ENCODE results near the gene SYMPK.
A peak's percentile ranks its signal among the peaks of the same experiment; 100 is the strongest.

SYMPK gene

GRCh38 chr19:45862564-45863334 is at the start of gene SYMPK:
Gene SYMPK, minus strand, starts transcription at chr19:45863147. Its CDS starts 8,652 bp downstream, at chr19:45854495.
- Mint-ChIP-seq H3K4me3 (peak within 1 kb of the TSS; percentile 90 to 91), H3K9me3 (no peaks in the 10 kb centered on the region), H3K4me1 (peaks cover 20 to 31% of the 10 kb centered on the region in 2 donors), H3K36me3 (peaks cover 16 to 26% of the 10 kb centered on the region in 2 donors), H3K27ac (peak within 1 kb of the TSS; percentile 96), H3K27me3 (peaks cover 26 to 34% of the 10 kb centered on the region in 2 donors)
- peak; percentile 94 to 96 for ATAC-seq (replicated peaks)
- peak; percentile 99 for DNase-seq

GRCh38 chr19:45911291-45911690 is 48.3 kb upstream of the SYMPK start:
- Mint-ChIP-seq H3K9me3 (no peaks in the 10 kb centered on the region), H3K27ac (no peak overlapping the region), H3K4me3 (no peak overlapping the region), H3K27me3 (peaks cover 47 to 61% of the 10 kb centered on the region in 2 donors), H3K36me3 (no peaks in the 10 kb centered on the region), H3K4me1 (no peaks in the 10 kb centered on the region)
- no peak for DNase-seq
- ATAC-seq (replicated peaks) = no peak

- Mint-ChIP-seq H3K27ac (no peak overlapping the region), H3K36me3 (no peaks in the 10 kb centered on the region), H3K27me3 (peaks cover 49% of the 10 kb centered on the region in 2 donors), H3K4me3 (no peak overlapping the region), H3K4me1 (no peaks in the 10 kb centered on the region), H3K9me3 (no peaks in the 10 kb centered on the region)
- DNase-seq (no peak), ATAC-seq (replicated peaks) (no peak)
Observed at GRCh38 chr19:45908956-45909355, 46.0 kb upstream of the SYMPK start.

GRCh38 chr19:45906221-45906620 is 43.3 kb upstream of the SYMPK start:
- no peak for ATAC-seq (replicated peaks)
- peaks cover 5 to 19% of the 10 kb centered on the region in 2 donors for H3K4me1 Mint-ChIP-seq
- H3K27ac Mint-ChIP-seq = no peak overlapping the region
- H3K36me3 Mint-ChIP-seq = no peaks in the 10 kb centered on the region
- no peak overlapping the region for H3K4me3 Mint-ChIP-seq
- peaks cover 26 to 32% of the 10 kb centered on the region in 2 donors for H3K27me3 Mint-ChIP-seq
- no peaks in the 10 kb centered on the region for H3K9me3 Mint-ChIP-seq
- no peak for DNase-seq

GRCh38 chr19:45905011-45905410 is 42.1 kb upstream of the SYMPK start:
- H3K27ac Mint-ChIP-seq = no peak overlapping the region
- peaks cover 18 to 27% of the 10 kb centered on the region in 2 donors for H3K27me3 Mint-ChIP-seq
- H3K4me3 Mint-ChIP-seq = no peak overlapping the region
- DNase-seq = no peak
- no peaks in the 10 kb centered on the region for H3K9me3 Mint-ChIP-seq
- ATAC-seq (replicated peaks) = no peak
- peaks cover 10 to 31% of the 10 kb centered on the region in 2 donors for H3K4me1 Mint-ChIP-seq
- H3K36me3 Mint-ChIP-seq = peaks cover 4 to 7% of the 10 kb centered on the region in 2 donors

- peaks cover 13 to 42% of the 10 kb centered on the region in 2 donors for H3K4me1 Mint-ChIP-seq
- H3K9me3 Mint-ChIP-seq = no peaks in the 10 kb centered on the region
- H3K4me3 Mint-ChIP-seq = peak overlapping the region; percentile 92 to 97
- ATAC-seq (replicated peaks) = peak; percentile 84 to 89
- H3K27ac Mint-ChIP-seq = peak overlapping the region; percentile 94
- H3K36me3 Mint-ChIP-seq = peaks cover 7 to 19% of the 10 kb centered on the region in 2 donors
- peaks cover 6 to 15% of the 10 kb centered on the region in 2 donors for H3K27me3 Mint-ChIP-seq
- DNase-seq = peak; percentile 99
Observed at GRCh38 chr19:45902651-45903625, 40.0 kb upstream of the SYMPK start.

- DNase-seq (no peak), ATAC-seq (replicated peaks) (peak; percentile 0 to 5)
- peaks cover 7 to 19% of the 10 kb centered on the region in 2 donors for H3K36me3 Mint-ChIP-seq
- peaks cover 17 to 45% of the 10 kb centered on the region in 2 donors for H3K4me1 Mint-ChIP-seq
- peaks cover 6 to 15% of the 10 kb centered on the region in 2 donors for H3K27me3 Mint-ChIP-seq
- H3K4me3 Mint-ChIP-seq = peak within 1 kb of the TSS; percentile 92 to 97
- peak within 1 kb of the TSS; percentile 94 for H3K27ac Mint-ChIP-seq
- H3K9me3 Mint-ChIP-seq = no peaks in the 10 kb centered on the region
Observed at GRCh38 chr19:45901912-45902650, 39.1 kb upstream of the SYMPK start, which contains the start of gene MYPOP. Gene MYPOP, minus strand, starts transcription at chr19:45902613. Its CDS starts 840 bp downstream, at chr19:45901773.

DNA sequence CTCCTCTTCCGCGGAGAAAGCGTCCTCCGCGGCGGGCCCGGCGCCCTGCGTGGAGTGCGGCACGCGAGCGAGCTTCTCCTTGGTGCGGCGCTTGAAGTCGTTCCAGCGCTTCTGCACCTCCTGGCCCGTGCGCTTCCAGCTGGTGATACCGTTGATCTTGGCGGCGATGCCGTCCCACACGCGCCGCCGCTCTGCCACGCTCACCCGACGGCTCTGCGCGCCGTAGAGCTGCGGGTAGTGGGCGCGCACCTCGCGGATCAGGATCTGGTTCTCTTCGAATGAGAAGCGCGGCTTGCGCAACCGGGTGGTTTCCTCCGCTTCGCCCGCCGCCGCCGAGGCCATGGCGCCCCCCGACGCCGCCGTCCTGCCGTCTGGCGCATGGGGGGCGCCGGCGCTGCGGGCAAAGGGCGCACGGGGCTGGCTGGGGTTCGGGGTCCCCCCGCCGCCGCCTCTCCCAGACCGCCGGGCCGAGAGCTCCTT is 38.5 kb upstream of the SYMPK start:
- no peak for ATAC-seq (replicated peaks)
- Mint-ChIP-seq H3K27me3 (peaks cover 4 to 12% of the 10 kb centered on the region in 2 donors), H3K4me1 (peaks cover 17 to 49% of the 10 kb centered on the region in 2 donors), H3K9me3 (no peaks in the 10 kb centered on the region), H3K27ac (no peak overlapping the region), H3K36me3 (peaks cover 7 to 19% of the 10 kb centered on the region in 2 donors), H3K4me3 (peak overlapping the region; percentile 59 to 92)
- no peak for DNase-seq

- Mint-ChIP-seq H3K27me3 (peaks cover 0 to 9% of the 10 kb centered on the region in 2 donors), H3K9me3 (no peaks in the 10 kb centered on the region), H3K4me3 (peak overlapping the region in 1 of 2 donors; percentile 36), H3K36me3 (peaks cover 7 to 19% of the 10 kb centered on the region in 2 donors), H3K27ac (no peak overlapping the region), H3K4me1 (peaks cover 17 to 49% of the 10 kb centered on the region in 2 donors)
- DNase-seq = no peak
- no peak for ATAC-seq (replicated peaks)
Observed at GRCh38 chr19:45900738-45901431, 37.9 kb upstream of the SYMPK start.

DNA sequence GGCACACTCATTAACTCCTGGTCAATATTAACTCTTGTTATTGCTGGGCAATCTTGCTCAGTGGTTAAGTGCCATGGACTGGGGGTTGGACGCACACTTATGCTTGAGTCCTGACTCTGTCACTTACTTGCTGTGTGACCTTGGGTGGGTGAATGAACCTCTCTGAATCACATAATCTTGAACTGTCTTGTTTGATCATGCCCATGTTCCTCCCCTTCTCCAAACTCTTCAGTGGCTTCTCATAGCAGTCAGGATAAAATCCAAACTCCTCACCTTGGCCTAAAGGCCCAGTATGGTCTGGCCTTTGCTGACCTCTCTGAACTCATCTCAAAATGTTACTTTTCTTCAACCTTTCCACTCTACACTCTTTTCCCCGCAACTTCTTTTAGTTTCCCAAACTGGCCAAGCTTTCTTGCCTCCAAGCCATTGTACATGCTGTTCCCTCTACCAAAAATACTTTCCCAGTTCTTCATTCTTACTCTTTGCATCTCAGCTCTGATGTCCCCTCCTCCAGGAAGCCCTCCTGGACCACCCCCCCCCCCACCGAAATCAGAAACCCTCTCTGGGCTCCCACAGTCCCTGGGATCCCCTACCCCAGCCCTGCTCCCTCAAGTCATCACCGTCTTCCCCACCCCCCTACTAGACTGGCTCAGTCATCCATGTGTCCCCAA is 37.1 kb upstream of the SYMPK start:
- ATAC-seq (replicated peaks) (no peak), DNase-seq (no peak)
- H3K9me3 Mint-ChIP-seq = no peaks in the 10 kb centered on the region
- no peak overlapping the region for H3K4me3 Mint-ChIP-seq
- H3K27me3 Mint-ChIP-seq = peaks cover 0 to 4% of the 10 kb centered on the region in 2 donors
- peaks cover 17 to 49% of the 10 kb centered on the region in 2 donors for H3K4me1 Mint-ChIP-seq
- H3K36me3 Mint-ChIP-seq = peaks cover 11 to 27% of the 10 kb centered on the region in 2 donors
- no peak overlapping the region for H3K27ac Mint-ChIP-seq

GRCh38 chr19:45899253-45899652 is 36.3 kb upstream of the SYMPK start:
- Mint-ChIP-seq H3K27me3 (peaks cover 0 to 4% of the 10 kb centered on the region in 2 donors), H3K4me1 (peaks cover 17 to 49% of the 10 kb centered on the region in 2 donors), H3K9me3 (no peaks in the 10 kb centered on the region), H3K4me3 (no peak overlapping the region), H3K36me3 (peaks cover 11 to 28% of the 10 kb centered on the region in 2 donors), H3K27ac (no peak overlapping the region)
- DNase-seq = no peak
- ATAC-seq (replicated peaks) = no peak

GRCh38 chr19:45897261-45897812 is 34.4 kb upstream of the SYMPK start:
- ATAC-seq (replicated peaks) (no peak), DNase-seq (no peak)
- H3K27ac Mint-ChIP-seq = peak overlapping the region; percentile 9
- H3K4me3 Mint-ChIP-seq = no peak overlapping the region
- H3K27me3 Mint-ChIP-seq = no peaks in the 10 kb centered on the region
- no peaks in the 10 kb centered on the region for H3K9me3 Mint-ChIP-seq
- H3K36me3 Mint-ChIP-seq = peaks cover 11 to 32% of the 10 kb centered on the region in 2 donors
- peaks cover 14 to 43% of the 10 kb centered on the region in 2 donors for H3K4me1 Mint-ChIP-seq

All from stimulated activated naive B cell treated with anti-CD40 and anti-IgM and Interleukin-4, amounts not matched to agents 10 μg/mL and 1 μg/mL and 100 μg/mL, for 72 hours (primary cell).